GM23338 (cell line): Measurements from ENCODE around the gene FILIP1. TPM values are rescaled to one million over a fixed set of nuclear protein-coding genes. Genes with fewer than 3 reads are reported as not detected.

ENCODE experiments used
- ATAC-seq: fragments of 200-7000 bp; cut with Tn5 transposase; 3 replicates; pipeline ENCODE4 v1.9.1; 2020
- DNase-seq: peaks from one replicate; pipeline ENCODE4 v3.0.0-alpha.2; 2015; ENCODE audit warnings: low spot score
- H2AFZ ChIP-seq: fragments of 200-600 bp; sonication (generic); 2 replicates; pipeline ENCODE4 v1.8.0; 2016; ENCODE audit warnings: antibody characterized with exemption, mild to moderate bottlenecking, moderate library complexity
- H3F3A ChIP-seq: fragments of 200-600 bp; sonication (generic); replicated peaks from 2 replicates; pipeline ENCODE4 v1.8.0; 2017; ENCODE audit warnings: antibody characterized with exemption, mixed run types, low read depth
- H3K27ac ChIP-seq: fragments of 200-600 bp; sonication (generic); 2 replicates; pipeline ENCODE4 v1.6.1; 2016; ENCODE audit warnings: low read depth
- H3K27me3 ChIP-seq: fragments of 200-600 bp; sonication (generic); 2 replicates; pipeline ENCODE4 v1.8.0; 2016; ENCODE audit warnings: mild to moderate bottlenecking, mixed run types, moderate library complexity; ENCODE audit not compliant: insufficient read depth
- H3K36me3 ChIP-seq: fragments of 200-600 bp; sonication (generic); 2 replicates; pipeline ENCODE4 v1.8.0; 2016; ENCODE audit warnings: mild to moderate bottlenecking; ENCODE audit not compliant: insufficient read depth
- H3K4me1 ChIP-seq: fragments of 200-600 bp; sonication (generic); 2 replicates; pipeline ENCODE4 v1.8.0; 2016; ENCODE audit warnings: mild to moderate bottlenecking, moderate library complexity; ENCODE audit not compliant: insufficient read depth
- H3K4me2 ChIP-seq: fragments of 200-600 bp; sonication (generic); 2 replicates; pipeline ENCODE4 v1.7.1; 2017; ENCODE audit warnings: mixed run types
- H3K4me3 ChIP-seq: fragments of 200-600 bp; sonication (generic); 2 replicates; pipeline ENCODE4 v1.6.1; 2016; ENCODE audit warnings: mixed run types
- H3K79me2 ChIP-seq: fragments of 200-600 bp; sonication (generic); replicated peaks from 2 replicates; pipeline ENCODE4 v1.8.0; 2017; ENCODE audit warnings: mild to moderate bottlenecking; ENCODE audit not compliant: insufficient read depth
- H3K9me2 ChIP-seq: fragments of 200-600 bp; sonication (generic); 2 replicates; pipeline ENCODE4 v1.8.0; 2017; ENCODE audit not compliant: insufficient read depth
- H4K20me1 ChIP-seq: fragments of 200-600 bp; sonication (generic); replicated peaks from 2 replicates; pipeline ENCODE4 v1.8.0; 2017; ENCODE audit warnings: mild to moderate bottlenecking; ENCODE audit not compliant: insufficient read depth
- H3K27ac Mint-ChIP-seq: 2 replicates; pipeline ENCODE4 v1.8.0; 2020; ENCODE audit warnings: inconsistent platforms, mild to moderate bottlenecking, moderate library complexity, mixed read lengths
- H3K27me3 Mint-ChIP-seq: 3 replicates; pipeline ENCODE4 v1.8.0; 2022; ENCODE audit warnings: low read depth, mild to moderate bottlenecking, moderate library complexity, mixed read lengths, inconsistent platforms; ENCODE audit not compliant: insufficient read depth, poor library complexity
- H3K36me3 Mint-ChIP-seq: 3 replicates; pipeline ENCODE4 v1.8.0; 2021; ENCODE audit warnings: low read depth, mild to moderate bottlenecking, inconsistent platforms, moderate library complexity, mixed read lengths
- H3K4me1 Mint-ChIP-seq: 3 replicates; pipeline ENCODE4 v1.8.0; 2020; ENCODE audit warnings: mild to moderate bottlenecking, inconsistent platforms, mixed read lengths
- H3K4me3 Mint-ChIP-seq: 3 replicates; pipeline ENCODE4 v1.8.0; 2021; ENCODE audit warnings: moderate library complexity, mild to moderate bottlenecking, inconsistent platforms, mixed read lengths
- H3K9me3 Mint-ChIP-seq: 3 replicates; pipeline ENCODE4 v1.8.0; 2020; ENCODE audit warnings: moderate library complexity, mild to moderate bottlenecking, inconsistent platforms, mixed read lengths
- CREB1 ChIP-seq: fragments of 250-450 bp; sonication (Bioruptor Pico); IDR thresholded peaks from 2 replicates; pipeline ENCODE4 v1.5.0; 2020; ENCODE audit warnings: low read depth, mild to moderate bottlenecking, moderate library complexity
- CTCF ChIP-seq, 2 experiments: fragments of 200-600 bp in 1 of 2; sonication (generic) in 1 of 2; conservative IDR thresholded peaks; 2 replicates each; pipeline versions ENCODE4 v1.5.1 to v1.6.1; 2016 to 2017; ENCODE audit warnings: antibody characterized with exemption in 2 of 2, low read depth in 2 of 2, mild to moderate bottlenecking in 2 of 2, moderate library complexity in 1 of 2
- EZH2phosphoT487 ChIP-seq: fragments of 200-600 bp; sonication (generic); IDR thresholded peaks from one replicate; pipeline ENCODE4 v1.8.1; 2018; ENCODE audit warnings: antibody characterized with exemption; ENCODE audit not compliant: unreplicated experiment
- JUNB ChIP-seq: IDR thresholded peaks from one replicate; pipeline ENCODE4 v1.6.1; 2016; ENCODE audit warnings: antibody characterized with exemption; ENCODE audit not compliant: unreplicated experiment
- REST ChIP-seq: IDR thresholded peaks from one replicate; pipeline ENCODE4 v1.6.1; 2018; ENCODE audit warnings: antibody characterized with exemption; ENCODE audit not compliant: unreplicated experiment
- STAT1 ChIP-seq: IDR thresholded peaks from one replicate; pipeline ENCODE4 v1.6.1; 2016; ENCODE audit warnings: antibody characterized with exemption; ENCODE audit not compliant: unreplicated experiment
- ZNF114 ChIP-seq: fragments of 250-450 bp; sonication (Bioruptor Pico); IDR thresholded peaks from 2 replicates; pipeline ENCODE4 v1.5.0; 2020; ENCODE audit warnings: mild to moderate bottlenecking, moderate library complexity
- polyA plus RNA-seq: library from polyadenylated mRNA; unstranded; fragments of >200 nt; fragmentation: Nextera tagmentation; extraction: Ambion mirVana; gene quantifications from 2 replicates; pipeline ENCODE4 v1.2.1, GENCODE V29; 2016
- total RNA-seq: library from RNA; depleted of rRNA; stranded (reverse); fragments of >200 nt; shearing (Covaris generic); gene quantifications from 2 replicates; pipeline ENCODE4 v1.2.3, GENCODE V29; 2014

Gene FILIP1
- total and polyA plus RNA-seq, 2 experiments from 2014 or later, result 3.7 to 6.4 TPM

- TF ChIP-seq EZH2phosphoT487 (no peak), CTCF (conservative IDR thresholded peaks at IDR 0.05; ENCODE audit: low read depth in 2 of 2) (no peak)
Measured at GRCh38 chr6:75308250-75308988, 185.2 kb downstream of the FILIP1 start (continued).

- Histone ChIP-seq H2AFZ (no peak overlapping the region), H3K4me1 (peaks cover 17% of the 10 kb centered on the region), H3K4me3 (no peak overlapping the region), H4K20me1 (no peaks in the 10 kb centered on the region), H3K79me2 (no peaks in the 10 kb centered on the region), H3K27ac (no peak overlapping the region), H3F3A (no peaks in the 10 kb centered on the region), H3K27me3 (no peaks in the 10 kb centered on the region), H3K4me2 (no peak overlapping the region), H3K9me2 (no peaks in the 10 kb centered on the region), H3K36me3 (no peaks in the 10 kb centered on the region)
- ATAC-seq, result no peak
- DNase-seq, result no peak
- no peak overlapping the region for H3K4me3 Mint-ChIP-seq
- H3K4me1 Mint-ChIP-seq, result no peaks in the 10 kb centered on the region
- H3K27me3 Mint-ChIP-seq, result no peaks in the 10 kb centered on the region
- no peak overlapping the region for H3K27ac Mint-ChIP-seq
- H3K9me3 Mint-ChIP-seq, result no peaks in the 10 kb centered on the region
- no peaks in the 10 kb centered on the region for H3K36me3 Mint-ChIP-seq
- TF ChIP-seq STAT1 (no peak), REST (no peak), CREB1 (CRISPR knock-in tag) (no peak), ZNF114 (CRISPR knock-in tag) (no peak), JUNB (no peak)
Measured at GRCh38 chr6:75307364-75308004, 186.1 kb downstream of the FILIP1 start.

GRCh38 chr6:75306064-75306463, 187.5 kb downstream of the FILIP1 start:
- no peaks in the 10 kb centered on the region for H3F3A ChIP-seq
- DNase-seq (no peak), ATAC-seq (no peak)
- H3K4me2 ChIP-seq, result no peak overlapping the region
- no peaks in the 10 kb centered on the region for H3K79me2 ChIP-seq
- no peaks in the 10 kb centered on the region for H4K20me1 ChIP-seq
- Mint-ChIP-seq H3K4me1 (no peaks in the 10 kb centered on the region), H3K36me3 (no peaks in the 10 kb centered on the region), H3K27me3 (no peaks in the 10 kb centered on the region), H3K4me3 (no peak overlapping the region), H3K9me3 (no peaks in the 10 kb centered on the region), H3K27ac (no peak overlapping the region)
- no peaks in the 10 kb centered on the region for H3K36me3 ChIP-seq
- H3K4me1 ChIP-seq, result peaks cover 17% of the 10 kb centered on the region
- no peak overlapping the region for H2AFZ ChIP-seq
- no peaks in the 10 kb centered on the region for H3K9me2 ChIP-seq
- no peaks in the 10 kb centered on the region for H3K27me3 ChIP-seq
- no peak overlapping the region for H3K27ac ChIP-seq
- H3K4me3 ChIP-seq, result no peak overlapping the region
- no peak for TF ChIP-seq JUNB
